ENCODE data around the gene BASP1.
"Not testable (repeated sequence)": the region's sequence is repeated elsewhere in the genome, so short reads cannot be mapped to it uniquely, and the experiment has no call there.

The BASP1 gene

GRCh38 chr5:17191574-17191973 is 25.9 kb upstream of the BASP1 start:
- DNase-seq (ENCODE audit: low read depth), result not testable (repeated sequence)

- no peak for DNase-seq (ENCODE audit: low read depth)
These were observed 25.2 kb upstream of the BASP1 start for GRCh38 chr5:17192191-17192590.

- DNase-seq (ENCODE audit: low read depth), result no peak
These were observed 21.4 kb upstream of the BASP1 start for GRCh38 chr5:17196024-17196423.

GRCh38 chr5:17196697-17197096 is 20.7 kb upstream of the BASP1 start:
- no peak for DNase-seq (ENCODE audit: low read depth)

GRCh38 chr5:17203329-17204132 is 13.9 kb upstream of the BASP1 start:
- DNase-seq (ENCODE audit: low read depth), result no peak

- no peak for DNase-seq (ENCODE audit: low read depth)
These were observed 13.3 kb upstream of the BASP1 start for GRCh38 chr5:17204133-17204489.

GRCh38 chr5:17206021-17206420 is 11.4 kb upstream of the BASP1 start:
- DNase-seq (ENCODE audit: low read depth), result no peak

- no peak for DNase-seq (ENCODE audit: low read depth)
These were observed 5.2 kb upstream of the BASP1 start for GRCh38 chr5:17212191-17212590.

- DNase-seq (ENCODE audit: low read depth), result no peak
These were observed 4.4 kb upstream of the BASP1 start for GRCh38 chr5:17212996-17213395.

GRCh38 chr5:17213938-17214337 is 3.5 kb upstream of the BASP1 start:
- no peak for DNase-seq (ENCODE audit: low read depth)

- no peak for DNase-seq (ENCODE audit: low read depth)
These were observed 2.5 kb upstream of the BASP1 start for GRCh38 chr5:17214893-17215292.

GRCh38 chr5:17215361-17215760 is 2.1 kb upstream of the BASP1 start:
- no peak for DNase-seq (ENCODE audit: low read depth)

GRCh38 chr5:17216176-17216973 is 1.1 kb upstream of the BASP1 start:
- no peak for DNase-seq (ENCODE audit: low read depth)

- DNase-seq (ENCODE audit: low read depth), result no peak
These were observed 398 bp upstream of the BASP1 start for GRCh38 chr5:17216974-17217492.

- no peak for DNase-seq (ENCODE audit: low read depth)
These were observed 1.0 kb downstream of the BASP1 start for GRCh38 chr5:17218353-17219005.

- no peak for DNase-seq (ENCODE audit: low read depth)
These were observed 1.6 kb downstream of the BASP1 start for GRCh38 chr5:17219006-17219422.

GRCh38 chr5:17219469-17219868 is 2.0 kb downstream of the BASP1 start:
- DNase-seq (ENCODE audit: low read depth), result no peak

- DNase-seq (ENCODE audit: low read depth), result no peak
These were observed 2.6 kb downstream of the BASP1 start for GRCh38 chr5:17219992-17220391.

GRCh38 chr5:17220469-17220868 is 3.0 kb downstream of the BASP1 start:
- DNase-seq (ENCODE audit: low read depth), result no peak

- DNase-seq (ENCODE audit: low read depth), result no peak
These were observed 4.6 kb downstream of the BASP1 start for GRCh38 chr5:17221843-17222636.

- DNase-seq (ENCODE audit: low read depth), result no peak
These were observed 5.2 kb downstream of the BASP1 start for GRCh38 chr5:17222664-17223063.
